H1 (cell line): ENCODE results near the gene SLC43A2.
"Not testable (repeated sequence)": the region's sequence is repeated elsewhere in the genome, so short reads cannot be mapped to it uniquely, and the experiment has no call there.

ENCODE experiments used
- CTCF ChIP-seq, 3 experiments: IDR thresholded peaks; 1 replicate in 2 of 3; 2 replicates in 1 of 3; pipeline versions ENCODE4 v1.5.1 to v1.6.1; 2011; ENCODE audit warnings: low read length in 3 of 3, mild to moderate bottlenecking in 3 of 3, inconsistent platforms in 2 of 3, low read depth in 1 of 3, moderate library complexity in 1 of 3; ENCODE audit not compliant: insufficient read depth in 1 of 3; ENCODE audit errors: control extremely low read depth in 1 of 3
- PHF8 ChIP-seq: fragments of 200-600 bp; sonication (generic); conservative IDR thresholded peaks from 2 replicates; pipeline ENCODE4 v1.7.1; 2012; ENCODE audit warnings: low read depth, mild to moderate bottlenecking, inconsistent platforms, low read length, moderate library complexity
- POLR2A ChIP-seq, 2 experiments: IDR thresholded peaks; 1 replicate in 1 of 2; 2 replicates in 1 of 2; pipeline ENCODE4 v1.6.1; 2011; ENCODE audit warnings: low read depth in 2 of 2, low read length in 2 of 2, mild to moderate bottlenecking in 2 of 2; ENCODE audit errors: control extremely low read depth in 1 of 2

GRCh38 chr17:1572646-1573045 lies 56.0 kb downstream of the SLC43A2 start:
- TF ChIP-seq POLR2A (IDR thresholded peaks at IDR 0.05; ENCODE audit: control extremely low read depth in 1 of 2, low read depth in 2 of 2, low read length in 2 of 2); CTCF (IDR thresholded peaks at IDR 0.05; ENCODE audit: control extremely low read depth in 1 of 3, insufficient read depth in 1 of 3, low read depth in 1 of 3, low read length in 3 of 3); PHF8: not testable (repeated sequence)
